Head of caudate nucleus (tissue), 42 donors: ENCODE data around the gene RNLS.

Source experiments
- DNase-seq, 42 donors: peaks; one replicate each; pipeline versions ENCODE4 v3.0.0 to v3.0.0-alpha.2; 2020 to 2021; ENCODE audit warnings: mixed read lengths in 7 of 42
- intact Hi-C: fragments of 100-400 bp; cut with DNase I; formaldehyde crosslinking; loops from one replicate; pipeline ENCODE4 v1.15.0; 2022

Gene RNLS

GRCh38 chr10:88457660-88458059, 125.5 kb downstream of the RNLS start:
- intact Hi-C loops: no loop called here

DNA sequence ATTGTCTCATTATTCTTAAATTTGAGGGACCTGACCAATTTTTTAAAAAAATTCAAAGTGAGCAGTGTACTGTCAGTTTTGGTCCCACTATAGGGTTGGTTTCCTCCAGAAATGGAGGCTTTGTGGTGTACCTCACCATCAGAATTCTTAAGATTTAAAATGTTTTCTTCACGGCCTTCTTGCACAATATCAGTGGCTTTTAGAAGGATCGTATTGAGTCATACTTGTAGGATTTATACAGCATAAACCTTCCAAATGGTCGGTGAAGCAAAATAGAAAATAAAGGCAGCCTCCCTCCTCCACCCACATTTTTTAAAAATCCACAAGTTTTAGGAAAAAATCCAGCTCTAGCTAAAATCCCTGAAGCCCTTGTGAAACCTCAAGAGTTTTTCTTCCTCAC, 126.4 kb downstream of the RNLS start:
- intact Hi-C loops: no loop called here
- DNase-seq: no peak

More at GRCh38 chr10:88457660-88458059, 125.5 kb downstream of the RNLS start:
- DNase-seq: no peak

GRCh38 chr10:88455831-88456230, 127.3 kb downstream of the RNLS start:
- intact Hi-C loops: no loop called here

DNA sequence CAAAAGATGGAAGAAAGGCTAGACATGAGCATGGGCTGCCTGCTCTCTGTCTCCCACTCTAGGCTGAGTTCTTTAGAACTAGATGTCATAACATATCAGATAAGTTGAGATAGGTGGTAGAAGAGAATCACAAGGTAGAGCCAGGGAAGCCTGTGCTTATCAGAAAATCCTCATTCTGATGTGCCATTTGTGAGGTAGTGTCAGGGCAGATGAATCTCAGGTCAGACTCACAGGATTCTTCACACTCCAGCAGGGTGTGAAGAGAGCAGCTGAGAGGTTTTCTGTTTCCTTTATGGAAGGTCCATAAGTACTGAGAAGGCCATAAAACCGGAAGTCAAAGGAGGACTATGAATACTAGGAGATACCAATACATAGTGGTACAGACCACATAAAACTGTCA, 132.9 kb downstream of the RNLS start:
- peak in 1 of 42 donors; percentile 13 for DNase-seq
- intact Hi-C loops: no loop called here

More at GRCh38 chr10:88455831-88456230, 127.3 kb downstream of the RNLS start:
- DNase-seq: no peak

DNA sequence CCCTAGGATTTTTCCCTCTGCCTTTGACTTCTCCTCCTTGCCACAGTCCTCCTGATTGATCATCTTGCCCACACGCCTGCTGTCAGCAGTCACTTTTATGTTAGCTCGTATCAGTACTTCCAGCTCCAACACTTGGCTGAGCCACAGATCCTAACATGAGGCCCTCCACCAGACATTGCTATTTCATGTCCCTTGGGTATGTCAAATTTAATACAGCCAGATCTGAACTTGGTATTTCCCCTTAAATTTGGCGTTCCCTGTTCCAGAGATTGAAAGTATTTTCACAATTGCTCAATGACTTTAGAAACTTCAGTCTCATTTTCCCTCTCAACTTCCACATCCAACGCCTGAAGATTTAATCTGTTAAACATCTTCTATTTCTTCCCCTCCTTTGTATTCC, 140.4 kb downstream of the RNLS start:
- DNase-seq: no peak
- intact Hi-C loops: no loop called here

GRCh38 chr10:88440541-88440940, 142.6 kb downstream of the RNLS start:
- intact Hi-C loops: no loop called here
- DNase-seq: no peak

- intact Hi-C loops: no loop called here
- DNase-seq: no peak
Observed at GRCh38 chr10:88439932-88440331, 143.2 kb downstream of the RNLS start.

- no peak for DNase-seq
- intact Hi-C loops: no loop called here
Observed at GRCh38 chr10:88437411-88437810, 145.7 kb downstream of the RNLS start.

DNA sequence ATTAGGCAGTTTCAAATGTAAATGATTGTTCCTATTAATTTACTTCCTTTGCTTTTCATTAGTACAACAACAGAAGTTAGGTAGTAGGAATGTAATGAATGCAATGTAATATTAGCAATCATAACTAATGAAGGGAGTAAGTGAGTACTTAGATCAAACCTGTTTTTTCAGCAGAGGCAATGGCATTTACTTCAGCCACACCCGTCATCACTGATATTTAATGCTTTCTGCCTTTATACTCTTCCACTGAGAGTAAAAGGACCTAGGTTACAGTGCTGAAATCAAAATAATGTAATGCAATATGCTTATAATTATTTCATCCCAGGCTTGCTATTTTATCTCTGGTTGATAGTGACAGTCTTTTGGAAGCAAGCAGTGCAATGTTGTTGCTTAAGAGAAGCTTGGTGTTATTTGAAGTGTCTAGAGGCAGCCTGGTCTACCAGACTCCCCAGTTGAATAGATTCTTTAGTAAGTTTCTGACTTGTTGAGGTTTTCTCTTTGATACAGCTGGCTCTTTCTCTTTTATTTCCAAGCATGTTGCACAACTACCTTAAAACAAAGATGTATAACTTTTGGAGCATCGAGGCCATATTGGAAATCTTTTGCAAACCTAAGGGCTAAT, 149.4 kb downstream of the RNLS start:
- no peak for DNase-seq
- intact Hi-C loops: no loop called here

- intact Hi-C loops: no loop called here
- DNase-seq: no peak
Observed at GRCh38 chr10:88431103-88431502, 152.0 kb downstream of the RNLS start.

- intact Hi-C loops: no loop called here
- DNase-seq: no peak
Observed at GRCh38 chr10:88428976-88429375, 154.1 kb downstream of the RNLS start.

DNA sequence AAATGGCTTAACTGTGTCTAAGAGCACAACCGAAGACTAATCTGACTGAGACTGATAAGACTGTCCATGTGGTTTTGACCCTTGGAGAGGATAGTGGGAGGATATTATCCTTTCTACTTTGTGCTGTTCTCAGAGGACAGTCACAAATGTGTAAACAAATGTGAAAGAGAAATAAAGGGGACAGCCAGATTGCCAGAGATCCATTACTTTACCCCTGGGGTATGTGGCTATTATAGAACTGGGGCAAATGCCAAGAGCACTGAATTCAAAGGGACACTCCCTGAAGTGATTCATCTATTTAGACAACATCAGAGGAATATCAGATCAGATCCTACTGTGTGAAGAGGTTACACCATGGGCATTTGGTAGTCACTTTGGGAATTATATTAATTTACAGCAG, 154.7 kb downstream of the RNLS start:
- no peak for DNase-seq
- intact Hi-C loops: no loop called here

DNA sequence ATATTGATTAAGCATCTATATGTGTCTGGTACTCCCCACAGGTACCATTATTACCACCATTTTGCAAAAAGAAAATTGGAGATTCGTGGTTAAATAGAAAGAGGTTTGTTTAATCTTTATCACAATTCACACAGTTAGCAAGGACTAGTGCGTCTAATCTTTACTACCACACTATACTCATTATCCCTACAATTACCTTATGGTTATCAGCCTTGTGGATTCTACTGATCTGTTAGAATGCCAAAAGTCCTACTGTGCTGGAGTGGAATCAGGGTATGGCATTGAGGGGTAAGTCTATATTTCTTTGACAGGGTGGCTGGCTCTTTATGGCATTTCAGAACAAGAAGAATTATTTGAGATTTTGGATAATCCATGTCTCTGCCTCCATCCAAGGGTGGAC, 156.1 kb downstream of the RNLS start:
- DNase-seq: no peak
- intact Hi-C loops: no loop called here

GRCh38 chr10:88424881-88425280, 158.2 kb downstream of the RNLS start:
- DNase-seq: no peak
- intact Hi-C loops: no loop called here

- intact Hi-C loops: no loop called here
- no peak for DNase-seq
Observed at GRCh38 chr10:88423732-88424131, 159.4 kb downstream of the RNLS start.

DNA sequence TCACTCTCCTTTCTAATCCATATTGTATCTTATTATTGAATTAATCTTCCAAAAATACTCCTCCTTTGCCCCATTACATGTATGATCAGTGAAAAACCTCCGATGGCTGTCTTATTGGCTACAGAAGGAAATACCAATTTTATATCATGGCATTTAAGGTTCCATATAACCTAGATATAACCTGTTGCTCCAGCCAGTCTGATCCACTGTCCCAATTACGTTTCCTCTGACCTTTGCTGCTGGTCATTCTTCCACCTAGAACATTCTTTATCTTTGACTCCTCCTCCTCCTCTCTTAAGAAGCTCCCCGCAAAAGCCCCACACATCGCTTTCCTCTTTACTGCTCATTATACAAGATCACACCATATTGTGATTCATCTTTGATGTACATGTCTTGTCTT, 161.5 kb downstream of the RNLS start:
- DNase-seq: no peak
- intact Hi-C loops: no loop called here

DNA sequence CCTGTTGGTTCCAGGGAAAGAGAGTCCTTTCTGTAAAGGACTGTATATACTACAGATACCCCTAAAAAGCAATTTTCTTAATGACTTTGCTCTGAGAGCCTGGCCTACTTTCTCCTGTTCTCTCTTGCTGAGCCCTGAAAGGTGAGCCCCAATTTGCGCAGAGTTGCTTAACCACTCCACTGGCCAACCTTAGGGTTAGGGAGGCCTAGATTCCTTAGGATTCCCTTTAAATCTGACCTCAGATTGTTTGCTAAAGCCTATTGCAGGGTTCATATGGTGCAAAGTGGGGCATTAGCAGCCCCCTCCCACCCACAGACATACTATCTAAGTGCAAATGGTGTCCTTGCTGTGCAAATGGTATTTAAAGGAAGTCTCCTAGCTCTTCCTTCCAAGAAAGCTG, 164.2 kb downstream of the RNLS start:
- intact Hi-C loops: no loop called here
- DNase-seq: no peak

GRCh38 chr10:88417387-88418030, 165.6 kb downstream of the RNLS start:
- intact Hi-C loops: no loop called here
- DNase-seq: no peak

DNA sequence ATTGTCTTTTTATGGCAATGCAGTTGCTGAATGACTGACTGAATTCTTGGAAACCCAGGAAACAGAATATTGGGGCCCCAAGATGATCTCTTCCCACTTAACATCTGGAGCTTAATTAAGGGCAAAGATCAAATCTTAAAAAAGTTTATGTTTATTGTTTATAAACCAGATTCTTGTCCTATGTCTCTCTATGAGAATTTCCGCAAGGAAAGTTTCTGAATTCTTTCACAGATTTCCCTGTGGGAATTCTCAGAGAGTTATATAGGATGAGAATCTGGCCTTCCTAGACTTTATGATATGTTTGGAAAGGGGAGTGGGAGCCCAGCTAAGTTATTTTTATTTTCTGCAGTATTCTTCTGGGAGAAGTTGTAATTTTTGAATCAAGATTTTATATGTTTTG, 166.3 kb downstream of the RNLS start:
- intact Hi-C loops: no loop called here
- DNase-seq: no peak

GRCh38 chr10:88415533-88416130, 167.5 kb downstream of the RNLS start:
- no peak for DNase-seq
- intact Hi-C loops: no loop called here

DNA sequence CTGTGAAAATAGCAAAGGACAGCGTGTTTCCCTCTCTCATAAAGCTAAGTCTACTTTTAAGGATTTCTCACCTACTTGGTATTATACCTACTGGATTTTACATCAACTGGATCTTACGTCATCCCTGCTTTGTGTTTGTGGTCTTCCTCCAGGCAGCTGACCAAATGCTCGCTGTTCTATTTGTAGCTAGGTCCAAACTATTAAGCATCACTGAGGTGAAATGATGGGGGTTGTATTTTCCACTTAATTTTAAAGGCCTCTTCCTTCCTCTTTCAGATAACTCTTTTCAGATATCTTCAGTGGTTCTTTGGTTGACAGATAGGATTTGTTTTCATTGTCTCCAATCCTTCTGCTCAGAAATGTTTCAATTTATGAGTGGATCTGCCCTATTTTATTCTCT, 169.7 kb downstream of the RNLS start:
- DNase-seq: no peak
- intact Hi-C loops: no loop called here
